ENCODE measurements around the gene CREB3L2. TPM values are rescaled to one million over a fixed set of nuclear protein-coding genes. Genes with fewer than 3 reads are reported as not detected.

The CREB3L2 gene
- total RNA-seq (10 to 100 TPM; 74.3 to 89.1 TPM), polyA plus RNA-seq (10 to 100 TPM in 1 of 2 donors, 1 to 10 TPM in 1; 7.4 to 13.7 TPM)
- long read RNA-seq, donor 1, full-length matches to known transcripts, result 6 of 25 reads
- long read RNA-seq, donor 1, partial matches to known transcripts, result 19 of 25 reads
- long read RNA-seq, donor 1, other reads (novel, unspliced or antisense), result 0 of 25 reads
- long read RNA-seq, donor 2, full-length matches to known transcripts, result 1 of 1 reads
- long read RNA-seq, donor 2, partial matches to known transcripts, result 0 of 1 reads
- long read RNA-seq, donor 2, other reads (novel, unspliced or antisense), result 0 of 1 reads
- long read RNA-seq, donor 3, full-length matches to known transcripts, result 4 of 30 reads
- long read RNA-seq, donor 3, partial matches to known transcripts, result 26 of 30 reads
- long read RNA-seq, donor 3, other reads (novel, unspliced or antisense), result 0 of 30 reads
- long read RNA-seq, donor 4, full-length matches to known transcripts, result 5 of 5 reads
- long read RNA-seq, donor 4, partial matches to known transcripts, result 0 of 5 reads
- long read RNA-seq, donor 4, other reads (novel, unspliced or antisense), result 0 of 5 reads
- long read RNA-seq, donor 5, full-length matches to known transcripts, result 7 of 12 reads
- long read RNA-seq, donor 5, partial matches to known transcripts, result 5 of 12 reads
- long read RNA-seq, donor 5, other reads (novel, unspliced or antisense), result 0 of 12 reads

DNA sequence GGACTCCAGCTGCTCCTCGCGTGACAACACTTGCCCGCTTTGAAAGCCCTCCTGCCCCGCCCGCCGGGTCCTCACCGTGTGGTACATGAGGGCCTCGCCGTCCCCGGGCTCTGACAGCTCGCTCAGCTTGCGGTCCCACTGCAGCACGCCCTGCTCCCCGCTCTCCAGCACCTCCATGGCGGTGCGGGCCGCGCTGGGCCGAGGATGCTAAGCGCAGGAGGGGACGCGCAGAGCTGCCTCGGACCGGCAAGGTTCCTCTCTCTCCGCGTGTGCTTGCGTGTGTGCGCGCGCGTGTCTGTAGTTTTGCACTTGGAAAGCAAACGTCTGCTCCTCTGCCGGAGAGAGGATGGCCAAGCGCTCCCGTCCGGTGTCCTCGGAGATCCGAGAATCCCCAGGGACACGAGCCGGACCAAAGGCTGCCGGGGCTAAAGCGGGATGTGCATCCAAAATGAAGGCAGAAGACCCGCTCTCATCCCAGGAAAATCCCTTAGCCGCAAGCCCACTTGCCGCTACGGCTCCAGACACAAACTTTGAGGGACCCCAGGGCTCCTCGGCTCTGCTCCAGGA is at the start of gene CREB3L2:
CREB3L2 (minus strand) TSS at position 558 of the 567 bp plus-strand sequence; CDS start at position 177, 381 bp downstream.
- DNase-seq (peak; percentile 79 to 81 (median 81)), ATAC-seq (ENCODE audit: insufficient read depth, low FRiP score) (peak; percentile 45)
- TF ChIP-seq, protein P1, sequence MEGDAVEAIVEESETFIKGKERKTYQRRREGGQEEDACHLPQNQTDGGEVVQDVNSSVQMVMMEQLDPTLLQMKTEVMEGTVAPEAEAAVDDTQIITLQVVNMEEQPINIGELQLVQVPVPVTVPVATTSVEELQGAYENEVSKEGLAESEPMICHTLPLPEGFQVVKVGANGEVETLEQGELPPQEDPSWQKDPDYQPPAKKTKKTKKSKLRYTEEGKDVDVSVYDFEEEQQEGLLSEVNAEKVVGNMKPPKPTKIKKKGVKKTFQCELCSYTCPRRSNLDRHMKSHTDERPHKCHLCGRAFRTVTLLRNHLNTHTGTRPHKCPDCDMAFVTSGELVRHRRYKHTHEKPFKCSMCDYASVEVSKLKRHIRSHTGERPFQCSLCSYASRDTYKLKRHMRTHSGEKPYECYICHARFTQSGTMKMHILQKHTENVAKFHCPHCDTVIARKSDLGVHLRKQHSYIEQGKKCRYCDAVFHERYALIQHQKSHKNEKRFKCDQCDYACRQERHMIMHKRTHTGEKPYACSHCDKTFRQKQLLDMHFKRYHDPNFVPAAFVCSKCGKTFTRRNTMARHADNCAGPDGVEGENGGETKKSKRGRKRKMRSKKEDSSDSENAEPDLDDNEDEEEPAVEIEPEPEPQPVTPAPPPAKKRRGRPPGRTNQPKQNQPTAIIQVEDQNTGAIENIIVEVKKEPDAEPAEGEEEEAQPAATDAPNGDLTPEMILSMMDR (IDR thresholded peaks at IDR 0.05; ENCODE audit: control extremely low read depth, extremely low read depth), result no peak
- Histone ChIP-seq H3K36me3 (ENCODE audit: control insufficient read depth in 4 of 4, insufficient read depth in 4 of 4, low read length in 4 of 4) (peaks cover 0 to 4% (median 0%) of the 10 kb centered on the region in 4 donors), H3K27me3 (ENCODE audit: control insufficient read depth in 3 of 3, insufficient read depth in 3 of 3, low read length in 2 of 3) (no peaks in the 10 kb centered on the region), H3K27ac (ENCODE audit: low read depth in 1 of 2, low read length in 1 of 2) (peak within 1 kb of the TSS; percentile 87 to 98), H3K9me3 (ENCODE audit: control insufficient read depth in 4 of 4, insufficient read depth in 3 of 4, low read length in 3 of 4) (no peaks in the 10 kb centered on the region), H3K9ac (ENCODE audit: insufficient read depth in 1 of 2, low read length in 2 of 2) (peak within 1 kb of the TSS; percentile 90 to 94), H3K4me1 (ENCODE audit: control insufficient read depth in 5 of 5, insufficient read depth in 5 of 5, low read length in 5 of 5) (peaks cover 0 to 25% (median 7%) of the 10 kb centered on the region in 5 donors), H3K4me3 (peak within 1 kb of the TSS; percentile 59)
- 0 to 1% methylated on average over 47 of the region's 47 CpGs for WGBS, 2 donors

GRCh38 chr7:138049505-138050116 is 47.7 kb upstream of the CREB3L2 start:
- Histone ChIP-seq H3K36me3 (ENCODE audit: control insufficient read depth in 4 of 4, insufficient read depth in 4 of 4, low read length in 4 of 4) (no peaks in the 10 kb centered on the region), H3K4me3 (no peak overlapping the region), H3K27ac (ENCODE audit: low read depth in 1 of 2, low read length in 1 of 2) (no peak overlapping the region), H3K4me1 (ENCODE audit: control insufficient read depth in 5 of 5, insufficient read depth in 5 of 5, low read length in 5 of 5) (no peaks in the 10 kb centered on the region), H3K9ac (ENCODE audit: insufficient read depth in 1 of 2, low read length in 2 of 2) (no peak overlapping the region), H3K9me3 (ENCODE audit: control insufficient read depth in 4 of 4, insufficient read depth in 3 of 4, low read length in 3 of 4) (peaks cover 0 to 2% (median 0%) of the 10 kb centered on the region in 4 donors), H3K27me3 (ENCODE audit: control insufficient read depth in 3 of 3, insufficient read depth in 3 of 3, low read length in 2 of 3) (no peaks in the 10 kb centered on the region)
- DNase-seq (no peak), ATAC-seq (ENCODE audit: insufficient read depth, low FRiP score) (no peak)
- WGBS, 2 donors, result 94 to 97% methylated on average over 1 of the region's 1 CpG
- TF ChIP-seq, protein P1 (IDR thresholded peaks at IDR 0.05; ENCODE audit: control extremely low read depth, extremely low read depth), result no peak

GRCh38 chr7:138047907-138048306 is 46.0 kb upstream of the CREB3L2 start:
- H3K9me3 ChIP-seq (ENCODE audit: control insufficient read depth in 4 of 4, insufficient read depth in 3 of 4, low read length in 3 of 4), result peaks cover 0 to 2% (median 0%) of the 10 kb centered on the region in 4 donors
- ATAC-seq (ENCODE audit: insufficient read depth, low FRiP score), result no peak
- H3K27ac ChIP-seq (ENCODE audit: low read depth in 1 of 2, low read length in 1 of 2), result no peak overlapping the region
- no peaks in the 10 kb centered on the region for H3K4me1 ChIP-seq (ENCODE audit: control insufficient read depth in 5 of 5, insufficient read depth in 5 of 5, low read length in 5 of 5)
- no peak overlapping the region for H3K4me3 ChIP-seq
- DNase-seq, result no peak
- no peaks in the 10 kb centered on the region for H3K36me3 ChIP-seq (ENCODE audit: control insufficient read depth in 4 of 4, insufficient read depth in 4 of 4, low read length in 4 of 4)
- WGBS, 2 donors, result 89 to 92% methylated on average over 3 of the region's 3 CpGs
- TF ChIP-seq, protein P1 (IDR thresholded peaks at IDR 0.05; ENCODE audit: control extremely low read depth, extremely low read depth), result no peak
- no peak overlapping the region for H3K9ac ChIP-seq (ENCODE audit: insufficient read depth in 1 of 2, low read length in 2 of 2)
- H3K27me3 ChIP-seq (ENCODE audit: control insufficient read depth in 3 of 3, insufficient read depth in 3 of 3, low read length in 2 of 3), result no peaks in the 10 kb centered on the region
